Mesenteric fat pad (tissue), 1 donor: ENCODE measurements around the gene CTNND2. TPM values are rescaled to one million over a fixed set of nuclear protein-coding genes. Genes with fewer than 3 reads are reported as not detected.

ENCODE experiments used
- DNase-seq: peaks from one replicate; pipeline ENCODE4 v3.0.0-alpha.2; 2020; ENCODE audit warnings: low spot score
- total RNA-seq: library from RNA; stranded (reverse); fragmentation: NEBNext Ultra II Directional; extraction: Animal tissue kit (Norgen Biotek cat#: 25700); gene quantifications from one replicate; pipeline ENCODE4 v1.2.1, GENCODE V29; 2021
- donor health status: DM: yes; HTN: yes; CAD: no.

CTNND2 gene
- total RNA-seq, 1 donor from 2014 or later = 1.8 TPM

DNA sequence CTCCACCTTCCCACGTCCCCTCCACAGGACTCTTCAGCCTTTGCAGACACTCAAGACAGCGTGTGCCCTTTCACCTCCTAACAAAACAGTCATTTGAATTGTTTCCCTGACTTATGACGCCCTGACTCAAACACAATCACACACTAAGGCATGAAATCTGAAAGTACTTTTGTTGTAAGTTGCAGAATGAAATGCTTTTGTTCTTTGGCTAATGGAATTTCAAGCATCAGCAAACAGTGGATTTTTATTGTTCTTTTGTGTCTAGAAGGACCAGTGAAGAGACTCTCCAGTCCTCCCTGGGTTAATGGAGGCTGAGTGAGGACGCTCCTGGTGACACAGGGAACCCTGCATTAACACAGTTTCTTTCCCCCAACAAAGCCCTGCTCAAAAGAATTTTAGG is 380.1 kb downstream of the CTNND2 start:
- DNase-seq = no peak

DNA sequence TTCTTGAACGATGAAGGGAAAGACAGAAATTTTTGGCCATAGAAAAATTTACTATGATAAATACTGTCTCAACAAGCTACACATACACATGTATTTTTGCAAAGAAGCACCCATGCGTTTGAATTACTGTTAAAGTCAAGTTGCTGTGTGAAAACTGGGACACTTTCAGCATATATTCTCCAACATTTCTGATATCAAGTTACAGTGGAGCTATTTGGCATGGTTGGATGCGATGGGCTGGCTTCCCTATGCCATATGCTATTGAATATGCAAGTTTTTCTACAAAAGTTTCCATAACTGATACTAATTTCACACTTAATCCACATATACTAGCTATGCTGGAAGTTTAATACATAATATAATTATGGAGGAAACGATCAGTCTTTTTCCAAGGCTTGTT is 381.4 kb downstream of the CTNND2 start:
- no peak for DNase-seq

DNA sequence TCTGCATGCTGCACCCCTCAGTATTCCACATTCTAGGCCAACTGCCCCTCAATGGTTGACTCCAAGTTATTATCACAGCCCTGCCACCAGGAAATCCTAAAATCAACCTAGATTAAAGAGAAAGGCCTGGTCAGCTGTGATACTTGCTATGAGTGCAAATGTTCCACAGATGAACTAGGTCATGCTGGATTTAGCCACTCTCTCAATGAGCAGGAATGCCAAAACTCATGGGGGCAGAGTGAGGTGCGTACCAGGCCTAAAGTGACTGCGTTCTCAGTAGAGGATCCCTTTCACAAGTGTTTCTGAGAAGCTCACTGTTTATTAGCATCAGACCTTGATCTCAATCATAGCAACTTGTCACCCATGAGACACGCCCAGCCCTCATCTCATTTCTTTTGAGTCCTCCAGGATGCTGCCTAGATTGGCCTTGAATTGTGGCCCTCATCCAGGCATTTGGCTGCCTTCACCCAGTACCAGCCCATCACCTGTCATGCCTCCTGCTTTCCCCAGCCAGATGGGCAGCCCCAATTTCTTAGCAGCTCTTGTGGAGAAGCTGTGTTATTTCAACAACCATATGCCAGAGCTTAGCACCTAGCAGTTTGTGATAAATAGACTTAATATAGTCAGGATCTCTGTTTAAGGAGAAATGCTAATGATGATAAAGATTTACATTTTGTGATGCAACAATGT is 383.9 kb downstream of the CTNND2 start:
- no peak for DNase-seq

DNA sequence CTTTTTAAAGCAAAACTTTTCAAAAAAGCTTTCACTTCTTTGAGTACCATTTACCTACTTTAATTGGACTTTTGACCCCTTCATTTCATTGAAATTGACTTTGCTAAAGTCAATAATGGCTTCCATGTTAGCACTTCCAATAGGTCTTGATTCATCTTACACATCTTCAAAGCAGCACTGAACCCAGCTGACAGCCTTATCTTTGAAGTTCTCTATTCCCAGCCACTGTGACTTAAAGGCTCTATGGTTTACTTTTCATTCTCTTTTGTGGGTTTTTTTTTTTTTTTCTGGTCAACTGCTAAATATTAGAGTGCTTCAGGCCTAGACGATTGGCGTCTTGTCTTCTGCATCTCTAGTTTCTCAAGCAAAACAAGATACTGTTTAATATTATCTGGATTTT is 385.0 kb downstream of the CTNND2 start:
- DNase-seq = no peak

GRCh38 chr5:11518676-11519075 is 385.6 kb downstream of the CTNND2 start:
- DNase-seq = no peak

DNA sequence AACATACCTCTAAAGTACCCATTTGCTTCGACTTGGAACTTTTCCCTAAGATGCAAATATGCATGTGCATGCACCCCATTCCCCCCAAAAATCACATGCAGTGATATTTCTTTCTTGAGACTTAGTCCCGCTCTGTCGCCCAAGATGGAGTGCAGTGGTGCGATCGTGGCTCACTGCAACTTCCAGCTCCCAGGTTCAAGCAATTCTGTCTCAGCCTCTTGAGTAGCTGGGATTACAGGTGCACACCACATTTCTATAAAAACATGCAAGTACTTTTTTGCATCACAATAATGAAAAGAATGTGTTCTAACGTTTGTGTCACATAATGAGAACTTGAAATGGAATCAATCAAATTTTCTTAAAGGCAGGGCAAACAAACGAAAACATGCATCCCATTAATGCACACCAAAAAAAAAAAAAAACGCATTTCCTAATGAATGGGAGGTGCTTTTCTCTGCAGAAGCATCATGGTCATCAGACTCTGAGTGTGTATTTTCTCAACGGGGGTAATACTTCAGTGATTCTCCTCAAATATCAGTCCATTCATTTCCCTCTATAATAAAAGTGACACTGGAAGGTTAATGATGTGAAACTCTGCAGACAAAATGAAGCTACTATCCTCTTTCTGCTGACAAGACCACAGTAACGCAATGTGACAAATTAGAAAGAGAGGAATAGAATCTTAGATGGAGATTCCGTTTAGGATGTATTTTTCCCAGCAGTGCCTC is 389.4 kb downstream of the CTNND2 start:
- DNase-seq = no peak

- no peak for DNase-seq
These were observed 392.4 kb downstream of the CTNND2 start for GRCh38 chr5:11511878-11512277.

- no peak for DNase-seq
These were observed 393.4 kb downstream of the CTNND2 start for GRCh38 chr5:11510889-11511288.

GRCh38 chr5:11509793-11510192 is 394.5 kb downstream of the CTNND2 start:
- no peak for DNase-seq

DNA sequence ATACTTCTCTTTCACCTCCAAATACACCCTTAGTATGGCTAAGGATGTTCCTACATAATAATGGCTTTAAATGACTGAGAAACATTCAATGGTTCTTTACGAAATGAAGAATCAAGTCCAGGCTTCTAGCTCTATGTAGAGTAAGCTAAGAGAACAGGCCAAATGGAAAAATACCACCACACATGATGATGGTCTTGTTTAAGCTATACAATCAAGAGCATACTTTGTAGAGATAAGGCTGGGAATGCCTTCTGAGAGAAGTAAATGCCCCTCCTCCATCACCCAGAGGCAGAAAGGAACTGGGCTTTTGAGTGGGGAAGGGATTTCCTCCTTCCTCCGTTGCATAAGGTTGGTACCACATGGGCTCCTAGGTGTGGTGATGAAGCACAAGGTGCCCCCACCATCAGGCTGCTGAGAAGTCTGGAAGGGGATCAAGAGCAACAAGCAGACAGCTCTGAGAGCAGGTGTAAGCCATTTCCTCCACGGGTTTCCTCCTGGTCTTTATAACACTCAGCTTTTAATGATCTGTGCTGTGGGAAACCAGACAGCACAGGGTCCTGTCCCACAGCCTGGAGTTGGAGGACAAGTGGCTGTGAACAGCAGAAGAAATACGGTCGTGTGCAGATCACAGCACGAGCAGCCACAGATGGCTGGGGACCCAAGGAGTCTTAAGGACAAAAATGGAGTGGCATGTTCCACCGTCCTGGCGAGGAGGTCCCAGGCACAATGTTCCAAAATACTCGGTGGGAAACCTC is 396.9 kb downstream of the CTNND2 start:
- no peak for DNase-seq

DNA sequence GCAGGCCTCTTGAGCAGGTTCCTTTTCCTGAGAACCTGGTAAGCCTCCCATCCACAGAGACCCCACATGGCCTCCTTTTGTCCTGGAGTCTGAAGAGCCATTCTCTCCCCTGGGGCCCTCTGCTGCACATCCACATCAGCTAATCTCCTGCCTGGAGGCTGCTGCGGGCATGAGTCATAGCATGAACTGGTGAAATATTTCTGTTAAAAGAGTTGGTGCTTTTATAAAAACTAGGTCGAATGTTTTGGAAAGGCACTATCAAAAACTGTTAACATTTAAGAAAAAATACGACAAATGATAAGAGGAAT is 399.4 kb downstream of the CTNND2 start:
- no peak for DNase-seq

DNA sequence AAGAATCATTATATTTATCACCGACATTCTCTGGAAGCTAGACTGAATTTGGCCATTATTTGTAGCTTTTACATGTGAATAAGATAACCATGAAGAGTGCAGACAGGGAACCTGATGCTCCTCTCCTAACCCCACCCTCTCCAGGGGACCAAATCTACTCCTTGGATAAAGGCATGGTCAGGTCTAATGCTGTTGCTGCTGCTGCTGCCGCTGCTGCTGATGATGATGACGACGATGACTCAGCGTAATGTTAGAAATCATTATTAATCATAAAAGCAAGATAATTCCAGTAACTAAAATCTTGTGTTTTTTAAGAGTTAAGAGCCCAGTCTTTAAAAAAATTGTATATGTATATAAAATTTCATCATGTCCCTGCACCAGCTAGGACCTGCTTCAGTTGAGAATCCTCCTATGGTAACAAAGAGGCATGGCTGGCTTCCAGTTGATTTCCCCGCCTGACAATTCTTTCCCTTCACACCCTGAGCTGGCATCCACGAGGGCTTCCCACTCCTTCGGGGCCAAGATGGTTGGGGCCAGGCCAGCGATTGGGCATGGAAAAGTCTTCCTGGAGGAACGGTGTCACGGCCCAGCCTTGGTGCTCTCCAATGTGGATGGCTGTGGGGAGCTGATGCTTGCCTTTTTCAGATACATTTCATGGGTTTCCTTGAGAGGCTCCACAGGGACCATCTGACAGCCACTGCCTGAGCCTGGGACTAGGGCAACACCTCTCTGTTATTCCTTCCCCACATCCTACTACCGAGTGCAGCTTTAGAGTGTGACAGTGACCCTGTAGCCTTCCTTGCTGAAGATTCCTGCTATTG is 400.0 kb downstream of the CTNND2 start:
- DNase-seq = no peak

DNA sequence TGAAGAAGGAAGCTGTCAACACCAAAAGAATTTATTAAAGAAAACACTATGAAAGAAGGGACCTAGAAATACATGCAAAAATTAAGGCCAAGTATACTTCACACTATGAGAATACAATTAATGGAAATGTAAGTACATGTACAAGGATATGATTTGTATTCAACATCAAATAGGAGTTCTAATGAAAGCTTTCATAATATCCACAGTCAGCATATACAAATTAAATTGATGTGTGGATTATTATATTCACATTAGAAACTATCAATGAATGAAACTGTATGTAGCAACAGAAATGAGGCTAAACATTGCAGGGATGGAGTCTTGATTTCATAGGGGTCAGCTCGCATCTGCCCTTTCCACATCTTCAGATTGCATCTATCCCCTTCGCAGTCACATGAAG is 401.5 kb downstream of the CTNND2 start:
- no peak for DNase-seq

DNA sequence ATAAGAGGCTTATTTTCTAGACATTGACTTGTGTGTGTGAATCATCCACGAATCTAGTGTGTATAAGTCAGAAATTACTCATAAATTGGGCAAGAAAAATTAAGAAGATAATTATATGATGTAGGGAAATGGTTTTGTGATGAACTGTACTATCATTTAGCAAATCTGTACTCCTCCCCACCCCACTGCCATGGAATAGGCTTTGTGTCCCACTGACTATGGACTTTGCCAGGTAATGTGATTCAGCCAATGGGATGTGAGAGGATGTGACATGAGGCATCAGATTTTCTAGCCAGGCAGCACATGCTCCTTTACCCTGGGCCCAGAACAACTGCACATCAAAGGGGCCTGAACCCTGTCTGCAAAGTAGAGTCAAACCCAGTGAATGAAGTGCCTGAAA is 406.6 kb downstream of the CTNND2 start:
- DNase-seq = no peak

- DNase-seq = no peak
These were observed 408.0 kb downstream of the CTNND2 start for GRCh38 chr5:11496137-11496719.

GRCh38 chr5:11494340-11494739 is 409.9 kb downstream of the CTNND2 start:
- DNase-seq = no peak

DNA sequence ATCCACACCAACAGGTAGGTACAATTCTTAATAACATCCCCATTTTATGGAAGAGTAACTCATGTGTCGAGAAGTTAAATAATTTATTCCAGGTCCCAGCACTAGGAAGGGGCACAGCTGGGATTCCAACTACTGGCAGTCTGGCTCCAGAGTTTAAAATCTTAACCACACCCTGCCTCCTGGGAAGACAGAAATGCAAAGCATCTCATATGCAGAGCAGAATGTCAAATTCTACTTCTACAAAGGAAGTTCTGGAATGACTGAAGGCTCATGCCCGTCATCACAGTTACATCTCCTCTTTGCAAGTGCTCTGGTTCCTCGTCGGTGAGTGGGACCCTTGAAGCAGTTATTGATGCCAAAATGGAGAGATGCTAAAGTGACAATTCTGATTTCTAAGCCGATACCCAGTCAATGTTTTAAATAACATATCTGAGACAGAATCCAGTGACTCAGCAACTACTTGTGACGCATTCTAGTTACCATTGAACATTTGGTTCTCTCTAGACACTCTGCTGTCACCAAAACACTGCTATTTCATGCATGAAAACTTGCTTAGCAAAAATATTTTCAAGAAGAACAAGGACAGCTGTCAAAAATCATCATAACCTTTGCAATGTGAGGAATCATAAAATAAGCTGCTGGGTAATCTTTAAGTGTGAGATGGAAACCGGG is 412.7 kb downstream of the CTNND2 start:
- DNase-seq = no peak

DNA sequence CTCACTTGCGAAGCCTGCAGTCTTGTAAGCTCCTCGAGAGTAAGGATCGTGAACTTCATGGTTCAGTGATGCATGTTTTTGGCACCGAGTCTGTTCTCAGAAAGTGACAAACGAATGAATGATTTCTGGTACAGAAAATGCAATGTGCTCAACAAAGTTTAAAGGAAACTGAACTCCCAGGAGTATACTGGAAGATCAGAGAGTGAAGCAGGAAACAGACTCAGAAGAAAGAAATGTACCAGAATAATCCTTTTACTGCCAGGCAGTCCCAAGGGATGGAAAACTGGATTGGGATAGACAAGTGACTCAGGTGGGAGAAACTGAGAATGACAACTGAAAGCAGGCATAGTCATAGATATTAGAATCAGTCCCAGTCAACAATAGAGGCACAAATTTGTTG is 420.6 kb downstream of the CTNND2 start:
- no peak for DNase-seq

GRCh38 chr5:11482011-11482410 is 422.2 kb downstream of the CTNND2 start:
- no peak for DNase-seq

- DNase-seq = no peak
These were observed 426.5 kb downstream of the CTNND2 start for GRCh38 chr5:11477786-11478185.

- DNase-seq = no peak
These were observed 427.4 kb downstream of the CTNND2 start for GRCh38 chr5:11476866-11477265.
